T47D (cell line): Measurements from ENCODE around the gene ASMTL.
"Not testable (repeated sequence)": the region's sequence is repeated elsewhere in the genome, so short reads cannot be mapped to it uniquely, and the experiment has no call there.

Experiments
- DNase-seq, 2 experiments: peaks; one replicate each; pipeline versions ENCODE4 v3.0.0 to v3.0.0-alpha.2; 2011 to 2012; ENCODE audit warnings: low read depth in 1 of 2, low spot score in 1 of 2
- JUND ChIP-seq: IDR thresholded peaks from 2 replicates; pipeline ENCODE4 v1.6.1; 2012; ENCODE audit warnings: low read depth
- in situ Hi-C: cut with HindIII; loops from 2 replicates; pipeline ENCODE4 v1.10.0; 2016; ENCODE audit warnings: low sequenced_read_pairs, low pct_unique_long_range_greater_than_20kb

The ASMTL gene

GRCh38 chrX:1488745-1489144 is 36.0 kb upstream of the ASMTL start:
- no peak for TF ChIP-seq JUND
- in situ Hi-C loops: no loop called here
- DNase-seq: no peak

GRCh38 chrX:1488141-1488540 is 35.4 kb upstream of the ASMTL start:
- no peak for DNase-seq
- in situ Hi-C loops: no loop called here
- TF ChIP-seq JUND: no peak

GRCh38 chrX:1487401-1487800 is 34.7 kb upstream of the ASMTL start:
- DNase-seq: no peak
- no peak for TF ChIP-seq JUND

GRCh38 chrX:1486749-1487361 is 34.1 kb upstream of the ASMTL start:
- no peak for DNase-seq
- in situ Hi-C loops: no loop called here
- no peak for TF ChIP-seq JUND

More at GRCh38 chrX:1487401-1487800, 34.7 kb upstream of the ASMTL start:
- in situ Hi-C loops: no loop called here

- DNase-seq: no peak
- no peak for TF ChIP-seq JUND
- in situ Hi-C loops: no loop called here
These were observed 33.5 kb upstream of the ASMTL start for GRCh38 chrX:1486177-1486576.

GRCh38 chrX:1485033-1485432 is 32.3 kb upstream of the ASMTL start:
- in situ Hi-C loops: no loop called here
- DNase-seq: no peak
- TF ChIP-seq JUND: no peak

GRCh38 chrX:1484638-1485019 is 31.9 kb upstream of the ASMTL start:
- TF ChIP-seq JUND: no peak
- in situ Hi-C loops: no loop called here
- no peak for DNase-seq

GRCh38 chrX:1483843-1484637 is 31.3 kb upstream of the ASMTL start:
- in situ Hi-C loops: no loop called here
- DNase-seq: no peak
- no peak for TF ChIP-seq JUND

GRCh38 chrX:1482530-1482928 is 29.8 kb upstream of the ASMTL start:
- in situ Hi-C loops, DNase-seq: not testable (repeated sequence)

- no peak for TF ChIP-seq JUND
- in situ Hi-C loops: no loop called here
- DNase-seq: peak; percentile 39 to 81
These were observed 29.2 kb upstream of the ASMTL start for GRCh38 chrX:1481636-1482529.

GRCh38 chrX:1480082-1480785 is 27.5 kb upstream of the ASMTL start:
- TF ChIP-seq JUND: no peak
- no peak for DNase-seq
- in situ Hi-C loops: no loop called here

GRCh38 chrX:1477801-1478458 is 25.2 kb upstream of the ASMTL start:
- DNase-seq: no peak
- in situ Hi-C loops: no loop called here
- TF ChIP-seq JUND: no peak
